Measurements from ENCODE around the gene KIAA1217.

GRCh38 chr10:24405635-24406034 lies 196.7 kb downstream of the KIAA1217 start:
- TF ChIP-seq CTCF (IDR thresholded peaks at IDR 0.05; ENCODE audit: low read depth, low read length, poor library complexity, severe bottlenecking) (no peak), EZH2phosphoT487 (IDR thresholded peaks at IDR 0.05; ENCODE audit: borderline replicate concordance, low read length) (no peak)
